GM23248 (cell line): ENCODE measurements around the gene HSD17B12. TPM values are rescaled to one million over a fixed set of nuclear protein-coding genes. Genes with fewer than 3 reads are reported as not detected.

Source experiments
- DNase-seq: peaks from one replicate; pipeline ENCODE4 v3.0.0-alpha.2; 2015
- H2AFZ ChIP-seq: fragments of 200-600 bp; sonication (generic); 2 replicates; pipeline ENCODE4 v1.6.1; 2016; ENCODE audit warnings: antibody characterized with exemption
- H3F3A ChIP-seq: fragments of 200-600 bp; sonication (generic); 2 replicates; pipeline ENCODE4 v1.6.1; 2016; ENCODE audit warnings: mild to moderate bottlenecking, antibody characterized with exemption, mixed run types; ENCODE audit not compliant: insufficient read depth
- H3K27ac ChIP-seq: fragments of 200-600 bp; sonication (generic); 2 replicates; pipeline ENCODE4 v1.5.1; 2016; ENCODE audit warnings: mild to moderate bottlenecking
- H3K27me3 ChIP-seq: fragments of 200-600 bp; sonication (generic); replicated peaks from 2 replicates; pipeline ENCODE4 v1.6.1; 2016; ENCODE audit warnings: mild to moderate bottlenecking; ENCODE audit not compliant: insufficient read depth
- H3K36me3 ChIP-seq: fragments of 200-600 bp; sonication (generic); 2 replicates; pipeline ENCODE4 v1.6.1; 2016; ENCODE audit warnings: low read depth, mild to moderate bottlenecking
- H3K4me1 ChIP-seq: fragments of 200-600 bp; sonication (generic); 2 replicates; pipeline ENCODE4 v1.6.1; 2016; ENCODE audit warnings: mild to moderate bottlenecking; ENCODE audit not compliant: insufficient read depth
- H3K4me2 ChIP-seq: fragments of 200-600 bp; sonication (generic); one replicate; pipeline ENCODE4 v1.6.1; 2016; ENCODE audit warnings: mild to moderate bottlenecking; ENCODE audit not compliant: unreplicated experiment
- H3K4me3 ChIP-seq: fragments of 200-600 bp; sonication (generic); 2 replicates; pipeline ENCODE4 v1.5.1; 2016; ENCODE audit warnings: mild to moderate bottlenecking
- H3K79me2 ChIP-seq: fragments of 200-600 bp; sonication (generic); 2 replicates; pipeline ENCODE4 v1.6.1; 2016; ENCODE audit warnings: mild to moderate bottlenecking; ENCODE audit not compliant: insufficient read depth
- H3K9ac ChIP-seq: fragments of 200-600 bp; sonication (generic); 2 replicates; pipeline ENCODE4 v1.6.1; 2016; ENCODE audit warnings: mild to moderate bottlenecking
- H3K9me2 ChIP-seq: fragments of 200-600 bp; sonication (generic); 2 replicates; pipeline ENCODE4 v1.6.1; 2016; ENCODE audit warnings: mixed run types, mild to moderate bottlenecking, moderate library complexity; ENCODE audit not compliant: insufficient read depth
- H3K9me3 ChIP-seq: fragments of 200-600 bp; sonication (generic); one replicate; pipeline ENCODE4 v1.6.1; 2017; ENCODE audit warnings: low read depth
- H4K20me1 ChIP-seq: fragments of 200-600 bp; sonication (generic); 2 replicates; pipeline ENCODE4 v1.6.0; 2016; ENCODE audit not compliant: insufficient read depth
- EZH2 ChIP-seq: fragments of 200-600 bp; sonication (generic); IDR thresholded peaks from 2 replicates; pipeline ENCODE4 v1.6.1; 2018; ENCODE audit warnings: antibody characterized with exemption, mild to moderate bottlenecking; ENCODE audit not compliant: insufficient read depth, poor library complexity, severe bottlenecking
- EZH2phosphoT487 ChIP-seq: fragments of 200-600 bp; sonication (generic); IDR thresholded peaks from 2 replicates; pipeline ENCODE4 v1.6.1; 2018; ENCODE audit warnings: antibody characterized with exemption, moderate library complexity, mild to moderate bottlenecking, low read depth; ENCODE audit not compliant: insufficient read depth
- WGBS, 2 experiments: methylation state at CpG; one replicate each; pipeline ENCODE4 v1.1.6; 2015 to 2017; ENCODE audit warnings: low lambda C conversion rate in 2 of 2, low coverage in 1 of 2; ENCODE audit errors: missing lambda C conversion rate in 2 of 2; 5-methylcytosine and 5-hydroxymethylcytosine counted together
- in situ Hi-C: fragments of 300-500 bp; cut with MboI; formaldehyde crosslinking; loops from 2 replicates; pipeline ENCODE4 v1.15.0; 2020
- polyA plus RNA-seq: library from polyadenylated mRNA; unstranded; fragments of >200 nt; fragmentation: Nextera tagmentation; extraction: Ambion mirVana; gene quantifications from 2 replicates; pipeline ENCODE4 v1.2.1, GENCODE V29; 2016
- total RNA-seq: library from RNA; depleted of rRNA; stranded (reverse); fragments of >200 nt; shearing (Covaris generic); gene quantifications from 2 replicates; pipeline ENCODE4 v1.2.3, GENCODE V29; 2014

HSD17B12 gene
- total and polyA plus RNA-seq, 2 experiments from 2014 or later = 105 to 113 TPM

DNA sequence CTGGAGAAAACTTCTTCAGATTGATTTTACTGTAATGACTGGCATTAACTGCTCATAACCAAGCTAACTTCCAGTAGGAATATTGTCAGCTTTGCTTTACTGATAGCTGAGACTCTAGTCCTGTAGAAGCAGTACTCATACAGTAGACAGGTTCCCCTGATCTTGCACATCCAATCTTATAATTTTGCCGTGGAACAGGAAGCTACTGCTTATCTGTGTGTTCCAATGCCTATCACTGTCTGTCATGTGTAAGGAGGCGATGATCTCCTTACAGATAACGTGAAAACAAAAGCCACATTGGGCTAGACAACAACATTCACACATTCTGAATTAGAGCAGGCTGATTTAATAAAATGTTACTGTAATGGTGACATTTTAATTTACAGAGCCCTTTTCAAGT, 13.2 kb downstream of the HSD17B12 start:
- Histone ChIP-seq H3K79me2 (peaks cover 95% of the 10 kb centered on the region), H3K27me3 (no peaks in the 10 kb centered on the region), H3K4me2 (no peak overlapping the region), H3F3A (no peaks in the 10 kb centered on the region), H3K4me1 (no peaks in the 10 kb centered on the region), H3K9ac (no peak overlapping the region), H3K9me2 (no peaks in the 10 kb centered on the region), H4K20me1 (no peaks in the 10 kb centered on the region), H3K36me3 (no peaks in the 10 kb centered on the region), H3K9me3 (no peaks in the 10 kb centered on the region), H3K27ac (no peak overlapping the region), H2AFZ (no peak overlapping the region), H3K4me3 (no peak overlapping the region)
- 72% methylated on average over 3 of the region's 3 CpGs for WGBS, 2 experiments
- no peak for TF ChIP-seq EZH2
- in situ Hi-C loops = no loop called here
- no peak for DNase-seq

DNA sequence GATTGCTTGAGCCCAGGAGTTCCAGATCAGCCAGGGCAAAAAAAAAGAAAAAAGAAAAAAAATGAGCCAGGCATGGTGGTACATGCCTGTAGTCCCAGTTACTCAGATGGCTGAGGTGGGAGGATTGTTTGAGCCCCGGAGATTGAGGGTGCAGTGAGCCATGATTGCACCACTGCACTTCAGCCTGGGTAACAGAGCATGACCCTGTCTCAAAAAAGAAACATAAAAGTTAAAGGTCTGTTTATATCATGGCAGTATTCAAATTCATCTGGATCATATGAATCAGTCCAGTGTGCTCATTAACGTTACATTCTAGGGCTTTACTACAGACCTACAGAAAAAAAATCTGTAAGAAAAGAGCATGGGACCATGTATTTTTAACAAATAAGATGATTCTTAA, 13.9 kb downstream of the HSD17B12 start:
- in situ Hi-C loops = no loop called here
- Histone ChIP-seq H3K79me2 (peaks cover 96% of the 10 kb centered on the region), H4K20me1 (no peaks in the 10 kb centered on the region), H3K36me3 (no peaks in the 10 kb centered on the region), H3K4me2 (no peak overlapping the region), H3K27me3 (no peaks in the 10 kb centered on the region), H3K4me1 (no peaks in the 10 kb centered on the region), H3K4me3 (no peak overlapping the region), H3K27ac (no peak overlapping the region), H3K9me3 (no peaks in the 10 kb centered on the region), H3F3A (no peaks in the 10 kb centered on the region), H3K9me2 (no peaks in the 10 kb centered on the region), H2AFZ (no peak overlapping the region), H3K9ac (no peak overlapping the region)
- TF ChIP-seq EZH2 = no peak
- no peak for TF ChIP-seq EZH2phosphoT487
- WGBS, 2 experiments = 97% methylated on average over 2 of the region's 2 CpGs
- DNase-seq = no peak

- Histone ChIP-seq H3K9me3 (no peaks in the 10 kb centered on the region), H3K27ac (no peak overlapping the region), H3F3A (no peaks in the 10 kb centered on the region), H3K4me1 (no peaks in the 10 kb centered on the region), H3K36me3 (no peaks in the 10 kb centered on the region), H3K27me3 (no peaks in the 10 kb centered on the region), H3K4me3 (no peak overlapping the region), H3K4me2 (no peak overlapping the region), H3K9me2 (no peaks in the 10 kb centered on the region), H3K9ac (no peak overlapping the region), H2AFZ (no peak overlapping the region), H3K79me2 (peaks cover 99% of the 10 kb centered on the region), H4K20me1 (no peaks in the 10 kb centered on the region)
- DNase-seq = no peak
- 56% methylated on average over 1 of the region's 1 CpG for WGBS, 2 experiments
- TF ChIP-seq EZH2 (no peak), EZH2phosphoT487 (no peak)
- in situ Hi-C loops = no loop called here
These were observed 17.1 kb downstream of the HSD17B12 start for GRCh38 chr11:43697679-43698078.

DNA sequence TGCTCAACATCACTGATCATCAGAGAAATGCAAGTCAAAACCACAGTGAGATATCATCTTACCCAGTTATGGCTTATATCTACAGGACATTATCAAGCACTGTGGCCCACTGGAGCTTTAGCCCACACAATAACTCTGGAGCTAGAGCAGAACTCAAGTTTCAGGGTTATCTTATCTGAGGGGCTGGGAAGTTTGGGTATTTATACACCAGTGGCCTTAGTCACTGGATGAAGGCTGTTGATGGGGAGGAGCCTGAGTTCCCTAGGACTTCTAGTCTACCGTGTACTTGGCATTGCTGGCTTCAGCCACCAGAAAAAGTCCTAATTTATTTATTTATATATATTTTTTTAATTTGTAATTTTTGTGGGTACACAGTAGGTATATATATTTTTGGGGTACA, 19.3 kb downstream of the HSD17B12 start:
- Histone ChIP-seq H3K4me1 (no peaks in the 10 kb centered on the region), H3K36me3 (no peaks in the 10 kb centered on the region), H3K9me3 (no peaks in the 10 kb centered on the region), H2AFZ (no peak overlapping the region), H4K20me1 (no peaks in the 10 kb centered on the region; the same call in 1 of the 2 replicates), H3K4me3 (no peak overlapping the region), H3K27ac (no peak overlapping the region), H3K27me3 (no peaks in the 10 kb centered on the region), H3F3A (no peaks in the 10 kb centered on the region), H3K9me2 (no peaks in the 10 kb centered on the region), H3K9ac (no peak overlapping the region), H3K4me2 (no peak overlapping the region), H3K79me2 (peaks cover 96% of the 10 kb centered on the region)
- DNase-seq = no peak
- in situ Hi-C loops = no loop called here
- TF ChIP-seq EZH2phosphoT487 (no peak), EZH2 (no peak)
- 94 to 97% methylated on average over 1 of the region's 1 CpG for WGBS, 2 experiments

- Histone ChIP-seq H2AFZ (no peak overlapping the region), H3F3A (no peaks in the 10 kb centered on the region), H4K20me1 (no peaks in the 10 kb centered on the region; the same call in 1 of the 2 replicates), H3K4me2 (no peak overlapping the region), H3K9ac (no peak overlapping the region), H3K27me3 (no peaks in the 10 kb centered on the region), H3K4me1 (no peaks in the 10 kb centered on the region), H3K4me3 (no peak overlapping the region), H3K9me3 (no peaks in the 10 kb centered on the region), H3K79me2 (peaks cover 72% of the 10 kb centered on the region), H3K36me3 (no peaks in the 10 kb centered on the region), H3K9me2 (no peaks in the 10 kb centered on the region), H3K27ac (no peak overlapping the region)
- TF ChIP-seq EZH2 = no peak
- TF ChIP-seq EZH2phosphoT487 = no peak
- in situ Hi-C loops = no loop called here
- WGBS, 2 experiments = 94 to 100% methylated on average over 1 of the region's 1 CpG
- no peak for DNase-seq
These were observed 26.1 kb downstream of the HSD17B12 start for GRCh38 chr11:43706631-43707030.
